Skin epidermis (tissue), 12 donors: ENCODE measurements around the gene CHRNA4.
"Not testable (repeated sequence)": the region's sequence is repeated elsewhere in the genome, so short reads cannot be mapped to it uniquely, and the experiment has no call there.

ENCODE experiments used
- H3K27ac ChIP-seq, 21 experiments: fragments of 200-600 bp; sonication (generic) in 11 of 21; one replicate each; pipeline ENCODE4 v1.5.0; 2020; ENCODE audit warnings: mild to moderate bottlenecking in 3 of 21, inconsistent platforms in 2 of 21, moderate library complexity in 2 of 21
- H3K4me3 ChIP-seq, 7 experiments: fragments of 200-600 bp; sonication (generic) in 2 of 7; one replicate each; pipeline ENCODE4 v1.5.0; 2020; ENCODE audit warnings: inconsistent platforms in 2 of 7, mild to moderate bottlenecking in 2 of 7, moderate library complexity in 1 of 7

The CHRNA4 gene

GRCh38 chr20:63379872-63380271, 18.7 kb upstream of the CHRNA4 start:
- H3K4me3 ChIP-seq, H3K27ac ChIP-seq: not testable (repeated sequence)

GRCh38 chr20:63379296-63379695, 18.1 kb upstream of the CHRNA4 start:
- Histone ChIP-seq H3K4me3 (no peak overlapping the region), H3K27ac (no peak overlapping the region)

GRCh38 chr20:63378626-63379025, 17.5 kb upstream of the CHRNA4 start:
- no peak overlapping the region for H3K27ac ChIP-seq
- H3K4me3 ChIP-seq = no peak overlapping the region

DNA sequence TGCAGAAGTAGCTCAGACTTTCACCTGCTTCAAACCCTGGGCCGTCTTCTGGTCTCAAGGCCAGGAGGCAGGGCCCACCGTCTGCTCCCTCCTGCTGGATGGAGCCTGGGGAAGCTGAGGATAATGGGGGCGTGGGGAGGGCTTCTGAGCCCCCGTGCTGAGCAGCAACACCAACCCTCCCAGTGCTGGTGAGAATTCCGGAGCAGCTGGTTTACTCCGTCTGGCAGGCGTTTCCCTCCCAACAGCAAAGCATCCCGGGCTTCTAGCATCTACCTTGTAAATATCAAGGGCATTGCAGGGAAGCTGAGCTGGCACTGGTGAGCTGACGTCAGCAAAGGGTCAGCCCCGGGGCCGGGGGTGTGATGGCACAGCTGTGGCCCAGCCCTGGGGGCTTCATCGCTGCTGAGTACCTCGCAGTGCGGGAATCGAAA, 16.8 kb upstream of the CHRNA4 start:
- H3K4me3 ChIP-seq = no peak overlapping the region
- no peak overlapping the region for H3K27ac ChIP-seq

DNA sequence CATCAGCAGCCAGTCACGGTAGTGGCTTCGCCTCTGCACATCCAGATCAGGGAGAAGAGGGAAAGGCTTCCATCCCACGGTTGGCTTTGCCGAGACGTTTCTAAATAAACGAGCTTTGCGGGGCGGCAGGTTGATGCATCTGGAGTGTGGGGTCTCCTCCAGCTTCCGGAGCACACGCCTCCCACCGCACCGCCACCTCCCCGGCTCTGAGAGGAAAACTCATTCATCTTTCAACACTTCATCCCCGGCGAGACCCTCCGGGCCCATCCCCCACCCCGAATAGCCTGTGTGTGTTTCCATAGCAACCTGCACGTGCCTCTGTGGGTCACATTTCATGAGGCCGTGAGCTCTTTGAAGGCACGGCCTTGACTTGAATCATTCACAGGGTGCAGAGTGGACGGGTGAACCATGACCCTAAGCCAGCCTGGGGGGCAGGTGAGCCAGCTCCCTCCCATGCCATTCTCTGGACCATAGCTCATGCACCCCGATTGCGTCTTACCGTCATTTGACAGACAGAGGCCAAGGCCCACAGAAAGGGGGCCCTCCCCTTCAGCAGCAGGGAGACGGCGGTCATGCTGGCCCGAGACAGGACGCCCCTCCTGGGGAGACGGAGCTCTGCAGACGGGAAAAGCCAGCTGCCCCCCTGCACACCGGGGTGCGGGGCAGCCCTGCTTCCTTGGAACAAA, 16.2 kb upstream of the CHRNA4 start:
- Histone ChIP-seq H3K27ac (no peak overlapping the region), H3K4me3 (no peak overlapping the region)

DNA sequence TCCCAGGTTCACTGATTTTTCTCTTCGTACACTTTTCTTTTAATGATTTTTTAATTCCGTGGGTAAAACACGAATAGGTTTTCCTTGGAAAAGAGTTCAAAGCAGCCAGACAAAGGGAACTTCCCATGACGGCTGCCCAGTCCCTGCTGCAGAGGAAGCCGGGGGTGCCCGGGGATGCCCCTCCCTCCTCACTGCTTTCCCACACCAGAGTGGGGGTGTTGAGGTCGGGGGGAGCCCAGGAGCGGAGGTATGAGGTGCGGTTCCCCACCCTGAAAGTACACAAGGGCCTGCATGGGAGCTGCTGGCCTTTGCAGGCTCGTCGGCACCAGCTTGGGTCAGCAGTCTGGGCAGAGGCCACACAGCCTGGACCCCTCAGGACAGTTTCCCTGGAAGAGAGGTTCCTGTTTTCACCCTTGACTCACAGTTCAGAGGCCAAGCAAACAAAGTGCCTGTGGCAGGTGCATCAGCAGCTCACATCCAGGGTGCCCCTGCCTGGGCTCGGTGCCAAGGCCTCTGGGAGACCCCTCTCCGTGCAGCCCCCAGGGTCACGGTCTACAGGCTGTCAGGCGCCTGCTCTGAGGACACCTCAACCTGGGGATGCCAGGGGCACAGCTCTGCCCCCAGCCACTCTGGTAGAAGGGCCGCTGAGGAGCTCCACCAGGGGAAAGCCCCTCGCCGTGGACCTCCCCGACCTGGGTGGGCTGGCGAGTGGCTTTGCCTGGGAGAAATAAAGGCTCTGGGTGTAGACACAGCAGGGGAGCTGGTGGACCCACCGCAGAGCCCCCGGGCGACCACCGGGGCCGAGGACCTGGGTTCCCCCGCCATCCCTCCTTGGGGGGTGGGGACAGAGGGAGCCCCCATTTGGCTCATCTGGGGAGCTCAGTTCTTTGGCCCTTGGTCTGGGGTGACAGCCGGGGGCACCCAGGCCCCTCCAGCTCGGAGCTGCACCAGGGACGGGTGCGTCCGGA, 15.4 kb upstream of the CHRNA4 start:
- no peak overlapping the region for H3K4me3 ChIP-seq
- no peak overlapping the region for H3K27ac ChIP-seq

GRCh38 chr20:63375438-63375837, 14.3 kb upstream of the CHRNA4 start:
- H3K27ac ChIP-seq = no peak overlapping the region
- H3K4me3 ChIP-seq = no peak overlapping the region

GRCh38 chr20:63374504-63374903, 13.4 kb upstream of the CHRNA4 start:
- H3K4me3 ChIP-seq = no peak overlapping the region
- H3K27ac ChIP-seq = no peak overlapping the region

GRCh38 chr20:63373996-63374395, 12.8 kb upstream of the CHRNA4 start:
- Histone ChIP-seq H3K4me3 (no peak overlapping the region), H3K27ac (no peak overlapping the region)

DNA sequence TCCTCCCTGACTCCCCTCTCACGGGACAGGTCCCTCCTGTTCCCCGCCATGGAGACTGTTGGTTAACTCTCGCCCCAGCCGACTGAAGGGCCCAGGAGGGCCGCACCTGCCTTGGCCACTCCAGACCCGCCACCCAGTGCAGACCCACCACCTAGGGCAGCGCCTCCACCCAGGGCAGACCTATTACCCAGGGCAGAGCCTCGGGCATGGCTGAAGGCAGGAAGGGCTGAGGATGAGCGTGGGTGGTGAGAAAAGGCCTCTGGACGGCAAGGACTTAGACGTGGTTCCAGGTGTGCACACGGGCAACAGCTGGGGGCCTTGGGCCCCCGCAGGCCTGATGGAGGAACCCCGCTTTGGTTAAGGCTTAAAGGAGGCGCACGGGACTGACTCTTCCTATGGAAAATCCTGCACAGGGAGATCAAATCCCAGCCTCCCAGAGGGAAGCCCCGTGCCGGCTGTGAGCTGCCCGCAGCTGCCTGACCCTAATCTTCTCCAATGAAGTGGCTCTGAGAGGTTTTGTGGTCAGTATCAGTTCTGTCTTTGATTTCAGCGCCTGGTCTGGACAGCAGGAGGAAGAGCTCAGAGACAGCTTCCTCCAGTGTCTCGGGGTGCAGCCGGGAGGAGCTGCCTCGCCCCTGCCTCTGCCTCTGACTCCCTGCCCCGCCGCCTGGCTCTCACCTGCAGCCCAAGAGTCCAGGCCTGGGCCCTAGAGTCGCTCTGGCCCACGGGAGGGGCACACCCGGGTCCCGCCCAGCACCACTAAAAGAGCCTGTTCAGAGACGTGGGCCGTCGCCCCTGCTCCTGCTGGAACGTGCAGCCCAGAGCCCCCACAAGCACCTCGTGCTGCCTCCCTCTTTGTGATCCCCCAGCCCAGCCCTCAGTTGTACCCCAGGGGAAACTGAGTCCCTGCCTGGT, 12.1 kb upstream of the CHRNA4 start:
- Histone ChIP-seq H3K27ac (no peak overlapping the region), H3K4me3 (no peak overlapping the region)

GRCh38 chr20:63371291-63371865, 10.2 kb upstream of the CHRNA4 start:
- H3K4me3 ChIP-seq = no peak overlapping the region
- no peak overlapping the region for H3K27ac ChIP-seq

DNA sequence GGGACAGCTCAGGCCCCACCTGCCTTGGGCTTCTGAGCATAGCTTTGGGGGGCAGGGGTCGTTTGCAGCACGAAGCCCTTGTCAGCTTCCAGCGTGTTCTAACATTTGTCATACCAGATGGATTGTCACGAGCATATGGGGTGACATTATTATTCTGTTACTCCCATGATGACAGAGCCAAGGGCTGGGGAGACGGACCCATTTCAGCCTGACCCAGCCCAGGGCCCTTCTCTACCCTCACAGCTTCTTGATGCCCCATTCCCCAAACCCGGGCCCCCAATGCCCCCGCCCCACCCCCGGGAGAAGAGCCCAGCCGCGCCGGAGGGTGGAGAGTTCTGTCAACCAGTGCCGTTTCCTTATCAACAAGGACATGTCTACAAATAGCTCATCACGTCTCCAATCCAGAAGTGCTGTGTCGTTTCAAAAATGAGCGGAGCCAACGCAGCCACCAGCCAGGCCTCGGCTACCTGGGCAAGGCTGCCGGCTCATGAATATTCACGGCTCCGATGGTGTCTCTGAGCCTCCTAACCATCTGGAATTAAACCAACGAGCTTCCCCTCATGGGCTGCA, 9.6 kb upstream of the CHRNA4 start:
- Histone ChIP-seq H3K4me3 (no peak overlapping the region), H3K27ac (no peak overlapping the region)

DNA sequence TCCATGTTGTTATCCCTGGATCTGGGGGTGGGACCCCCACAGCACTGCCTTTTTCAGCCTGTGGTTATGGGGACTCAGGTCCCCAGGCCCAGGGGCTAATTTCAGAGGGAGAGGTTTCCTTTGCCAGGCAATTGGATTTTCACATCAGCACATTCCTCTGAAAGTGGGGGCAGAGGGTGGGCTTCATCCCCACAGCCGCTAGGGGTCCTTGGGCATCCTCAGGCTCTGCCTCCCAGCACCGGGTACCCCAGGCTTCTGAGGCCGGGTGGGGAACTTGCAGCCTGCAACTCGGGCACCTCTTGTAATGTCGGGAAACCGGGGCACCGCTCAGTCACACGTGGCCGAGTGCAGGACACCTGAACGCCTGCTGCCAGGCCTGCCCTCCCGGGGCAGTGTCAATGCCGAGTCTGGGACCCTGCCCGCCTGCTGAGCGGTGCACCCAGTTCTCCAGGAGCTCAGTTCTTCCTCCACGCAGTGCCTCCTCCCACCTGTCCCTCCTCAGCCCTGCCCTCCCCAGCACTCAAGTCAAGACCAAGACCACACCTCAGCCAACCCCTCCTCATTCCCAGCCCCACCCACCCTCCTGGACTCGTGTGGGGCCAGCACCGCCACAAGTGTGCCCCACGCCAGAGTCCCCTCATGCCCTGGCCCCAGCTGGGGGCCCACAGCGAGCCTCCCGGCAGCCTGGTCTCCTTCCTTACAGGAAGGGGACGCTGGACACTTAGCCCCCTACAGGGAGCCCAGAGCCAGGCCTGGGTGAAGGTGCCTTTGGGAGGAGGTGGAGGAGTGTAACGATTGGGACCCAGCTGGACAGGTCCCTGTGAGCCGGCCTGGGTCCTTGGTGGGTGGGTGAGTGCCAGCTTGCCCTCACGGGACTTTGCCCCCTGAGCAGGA, 8.8 kb upstream of the CHRNA4 start:
- no peak overlapping the region for H3K27ac ChIP-seq

DNA sequence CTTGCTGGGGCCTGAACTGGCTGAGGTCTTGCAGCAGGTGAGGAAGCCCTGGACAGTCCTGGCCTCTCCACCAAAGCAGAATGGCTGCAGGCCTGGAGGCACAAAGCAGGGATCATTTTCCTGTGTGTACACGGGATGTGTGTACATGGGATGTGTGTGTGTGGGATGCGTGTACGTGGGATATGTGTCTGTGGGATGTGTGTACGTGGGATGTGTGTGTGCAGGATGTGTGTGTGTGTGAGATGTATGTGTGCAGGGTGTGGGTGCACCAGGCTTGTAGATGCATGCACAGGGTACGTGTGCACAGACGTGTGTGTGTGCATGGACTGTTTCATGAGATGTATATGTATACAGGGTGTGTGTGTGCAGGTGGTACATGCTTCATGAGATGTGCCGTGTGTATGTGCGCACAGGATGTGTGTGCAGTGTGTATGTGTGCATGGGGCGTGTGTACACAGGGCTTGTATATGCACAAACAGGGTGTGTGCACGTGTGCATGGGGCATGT, 7.9 kb upstream of the CHRNA4 start:
- no peak overlapping the region for H3K4me3 ChIP-seq
- no peak overlapping the region for H3K27ac ChIP-seq

More for the DNA sequence above, 8.8 kb upstream of the CHRNA4 start:
- H3K4me3 ChIP-seq = no peak overlapping the region

DNA sequence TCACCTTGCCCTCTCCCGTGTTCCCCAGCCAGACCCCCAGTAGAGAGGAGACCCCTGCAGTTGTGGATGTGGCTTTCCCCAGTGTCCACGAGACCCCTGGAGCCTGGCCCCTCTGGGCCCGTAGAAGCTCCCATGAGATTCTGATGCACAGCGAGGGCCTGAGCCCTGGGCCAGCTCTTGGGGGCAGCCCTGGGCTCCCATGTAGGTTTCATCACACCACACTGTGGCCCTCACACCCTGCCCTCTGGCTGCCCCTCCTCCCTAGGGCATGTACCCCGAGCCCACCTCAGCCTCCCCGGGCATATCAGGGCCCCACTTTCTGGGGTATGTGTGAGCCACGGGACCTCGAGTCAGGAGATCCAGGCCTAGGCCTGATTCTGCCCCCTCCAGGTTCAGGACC, 7.0 kb upstream of the CHRNA4 start:
- Histone ChIP-seq H3K4me3 (no peak overlapping the region), H3K27ac (no peak overlapping the region)

DNA sequence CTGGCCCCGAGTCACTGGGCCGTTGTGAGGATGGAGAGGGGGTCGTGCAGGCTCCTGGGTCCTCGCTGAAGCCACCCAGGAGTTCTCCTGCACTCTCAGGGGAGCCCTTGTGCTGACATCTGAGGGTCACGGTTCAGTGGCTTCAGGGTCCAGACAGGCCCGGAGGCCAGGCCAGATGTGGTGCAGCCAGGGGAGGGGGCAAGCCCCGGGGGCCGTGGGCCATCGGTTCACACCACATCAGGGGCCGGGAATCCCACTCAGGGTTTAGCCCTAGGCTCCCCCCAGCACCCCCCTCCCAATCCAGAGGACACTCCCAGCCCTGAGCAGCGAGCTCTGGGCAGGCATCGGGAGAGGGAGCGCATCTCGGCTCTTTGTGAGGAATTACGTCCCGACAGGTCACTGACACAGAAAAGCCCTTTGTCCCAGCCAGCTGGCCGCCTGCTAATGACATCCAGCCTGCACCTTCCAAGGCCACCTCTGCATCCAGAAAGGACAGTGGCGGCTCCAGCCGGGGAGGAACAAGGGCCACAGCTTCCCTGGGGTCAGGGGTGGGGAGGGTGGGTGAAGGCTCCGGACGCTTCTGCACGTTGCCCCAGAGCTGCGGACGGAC, 6.4 kb upstream of the CHRNA4 start:
- Histone ChIP-seq H3K27ac (no peak overlapping the region), H3K4me3 (no peak overlapping the region)

- Histone ChIP-seq H3K4me3 (no peak overlapping the region), H3K27ac (no peak overlapping the region)
Observed at GRCh38 chr20:63366390-63367365, 5.5 kb upstream of the CHRNA4 start.
